Memory B cell (primary cell): ENCODE measurements around the gene RGL3.
"Not testable (repeated sequence)": the region's sequence is repeated elsewhere in the genome, so short reads cannot be mapped to it uniquely, and the experiment has no call there.

ENCODE experiments used
- ATAC-seq: fragments of 150-1000 bp; cut with Tn5 transposase; 2 replicates; pipeline ENCODE4 v1.10.0; 2021; ENCODE audit warnings: low read depth, mild to moderate bottlenecking, moderate library complexity
- DNase-seq, 2 donors: peaks; one replicate each; pipeline ENCODE4 v3.0.0; 2022; ENCODE audit warnings: low spot score in 2 of 2
- H3K27ac Mint-ChIP-seq: one replicate; pipeline ENCODE4 v1.8.0; 2022; ENCODE audit warnings: mild to moderate bottlenecking, moderate library complexity, mixed read lengths
- H3K27me3 Mint-ChIP-seq: one replicate; pipeline ENCODE4 v1.8.0; 2022; ENCODE audit warnings: mixed read lengths
- H3K36me3 Mint-ChIP-seq: one replicate; pipeline ENCODE4 v1.8.0; 2022; ENCODE audit warnings: mild to moderate bottlenecking, mixed read lengths
- H3K4me1 Mint-ChIP-seq: one replicate; pipeline ENCODE4 v1.8.0; 2022; ENCODE audit warnings: mixed read lengths
- H3K4me3 Mint-ChIP-seq: one replicate; pipeline ENCODE4 v1.8.0; 2022; ENCODE audit warnings: mild to moderate bottlenecking, moderate library complexity, mixed read lengths
- H3K9me3 Mint-ChIP-seq: one replicate; pipeline ENCODE4 v1.8.0; 2022; ENCODE audit warnings: mixed read lengths

Gene RGL3

DNA sequence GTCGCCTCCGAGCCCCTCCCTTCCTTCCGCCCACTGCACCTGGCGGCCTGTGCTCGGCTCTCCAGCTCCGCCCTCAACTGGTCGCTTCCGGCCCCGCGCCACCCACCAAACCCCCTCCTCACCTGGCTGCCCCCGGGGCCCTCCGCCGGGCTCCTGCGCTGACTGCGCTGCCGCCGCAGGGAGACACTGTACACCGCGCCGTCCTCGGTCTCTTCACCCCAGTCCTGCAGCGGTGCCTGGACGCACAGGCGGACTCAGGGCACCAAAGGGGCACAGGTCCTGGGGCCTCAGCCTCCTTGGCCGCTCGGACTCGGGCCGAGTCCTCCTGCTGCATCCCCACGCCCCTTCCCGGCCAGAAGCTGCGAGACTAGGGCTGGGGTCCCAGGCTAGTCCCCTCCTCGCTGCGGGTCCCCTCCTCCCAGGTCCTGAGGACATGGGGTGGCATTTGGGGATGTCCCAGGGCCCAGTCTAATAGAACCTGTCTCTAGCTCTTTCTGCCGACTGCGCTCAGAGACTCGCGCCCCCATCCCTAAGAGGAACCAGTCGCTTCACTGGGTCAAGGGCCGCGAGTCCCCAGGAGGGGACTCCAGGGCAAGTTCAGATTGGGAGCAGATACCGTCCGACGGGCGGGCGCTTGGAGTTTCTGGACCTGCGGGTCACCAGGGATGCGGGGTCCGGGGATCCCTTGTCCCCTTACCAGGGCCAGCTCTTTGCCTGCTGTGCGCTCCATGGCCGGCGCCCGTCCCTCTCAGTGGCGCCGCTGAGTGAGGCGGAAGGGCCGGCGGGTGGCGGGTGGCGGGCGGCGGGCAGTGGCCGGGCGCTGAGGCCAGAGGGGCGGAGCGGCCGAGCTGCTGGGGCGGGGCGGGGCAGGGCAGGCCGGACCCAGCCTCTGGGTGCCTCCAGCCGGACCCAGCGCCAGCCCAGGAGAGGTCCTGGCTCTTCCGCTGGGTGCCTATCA is at the start of gene RGL3:
TSS of gene RGL3 (minus strand) at position 766 of the 958 bp plus-strand sequence. CDS start at position 730, 36 bp downstream.
- Mint-ChIP-seq H3K4me3 (peak within 1 kb of the TSS; percentile 86), H3K27ac (no peak within 1 kb of the TSS), H3K27me3 (peaks cover 24% of the 10 kb centered on the region), H3K4me1 (peaks cover 42% of the 10 kb centered on the region), H3K36me3 (no peaks in the 10 kb centered on the region), H3K9me3 (peaks cover 2% of the 10 kb centered on the region)
- no peak for ATAC-seq
- DNase-seq, result peak in 1 of 2 donors; percentile 41

GRCh38 chr19:11468266-11468845 is 49.2 kb upstream of the RGL3 start:
- H3K4me3 Mint-ChIP-seq, H3K4me1 Mint-ChIP-seq, DNase-seq, H3K36me3 Mint-ChIP-seq, H3K9me3 Mint-ChIP-seq, H3K27ac Mint-ChIP-seq, H3K27me3 Mint-ChIP-seq, ATAC-seq: not testable (repeated sequence)

DNA sequence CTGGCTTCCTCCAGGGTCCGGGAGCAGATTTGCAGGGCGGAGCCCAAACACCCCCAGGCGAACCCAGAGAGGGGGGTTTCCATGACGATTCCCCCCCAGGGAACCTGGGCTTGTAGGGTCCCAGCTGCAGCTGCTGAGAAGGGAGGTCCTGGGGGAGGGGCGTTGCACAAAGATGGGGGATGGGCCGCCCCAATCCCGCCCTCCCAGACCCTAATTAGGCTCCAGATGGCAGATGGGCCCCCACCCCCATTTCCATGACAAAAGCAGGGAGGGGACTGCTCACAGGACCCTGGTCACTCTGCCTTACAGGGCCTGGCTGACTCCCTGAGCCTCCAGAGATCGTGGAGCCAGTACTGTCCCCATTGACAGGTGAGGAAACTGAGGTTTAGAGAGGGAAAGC is 46.5 kb upstream of the RGL3 start:
- no peak for ATAC-seq
- Mint-ChIP-seq H3K27ac (no peak overlapping the region), H3K4me3 (no peak overlapping the region)

DNA sequence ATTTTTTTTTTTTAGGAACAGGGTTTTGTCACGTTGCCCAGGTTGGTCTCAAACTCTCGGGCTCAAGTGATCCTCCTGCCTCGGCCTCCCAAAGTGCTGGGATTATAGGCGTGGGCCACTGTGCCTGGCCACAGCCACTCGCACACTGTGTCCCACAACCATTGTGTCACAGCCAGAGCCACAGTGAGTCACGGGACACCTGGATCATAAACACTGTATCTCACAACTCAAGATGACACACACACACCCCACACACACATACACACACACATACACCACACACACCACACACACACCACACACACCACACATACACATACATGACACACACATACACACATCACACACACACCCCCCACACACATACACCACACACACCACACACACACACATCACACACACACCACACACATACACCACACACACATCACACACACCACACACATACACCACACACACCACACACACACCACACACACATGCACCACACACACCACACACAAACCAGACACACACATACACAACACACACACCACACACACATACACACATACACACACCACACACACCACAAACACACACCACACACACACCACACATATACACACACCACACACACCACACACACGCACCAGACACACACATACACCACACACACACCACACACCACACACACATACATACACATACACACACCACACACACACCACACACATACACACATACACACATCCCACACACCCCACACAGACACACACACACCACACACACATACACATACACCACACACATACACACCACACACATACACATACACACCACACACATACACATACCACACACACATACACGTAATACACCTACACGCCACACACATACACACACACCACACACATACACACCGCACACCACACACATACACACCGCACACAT is 45.5 kb upstream of the RGL3 start:
- Mint-ChIP-seq H3K27me3 (peaks cover 17% of the 10 kb centered on the region), H3K4me1 (no peaks in the 10 kb centered on the region), H3K27ac (no peak overlapping the region), H3K9me3 (no peaks in the 10 kb centered on the region), H3K4me3 (no peak overlapping the region), H3K36me3 (no peaks in the 10 kb centered on the region)
- DNase-seq, result no peak
- no peak for ATAC-seq

More for the DNA sequence above, 46.5 kb upstream of the RGL3 start:
- Mint-ChIP-seq H3K4me1 (no peaks in the 10 kb centered on the region), H3K9me3 (no peaks in the 10 kb centered on the region), H3K27me3 (peaks cover 7% of the 10 kb centered on the region), H3K36me3 (no peaks in the 10 kb centered on the region)
- no peak for DNase-seq

DNA sequence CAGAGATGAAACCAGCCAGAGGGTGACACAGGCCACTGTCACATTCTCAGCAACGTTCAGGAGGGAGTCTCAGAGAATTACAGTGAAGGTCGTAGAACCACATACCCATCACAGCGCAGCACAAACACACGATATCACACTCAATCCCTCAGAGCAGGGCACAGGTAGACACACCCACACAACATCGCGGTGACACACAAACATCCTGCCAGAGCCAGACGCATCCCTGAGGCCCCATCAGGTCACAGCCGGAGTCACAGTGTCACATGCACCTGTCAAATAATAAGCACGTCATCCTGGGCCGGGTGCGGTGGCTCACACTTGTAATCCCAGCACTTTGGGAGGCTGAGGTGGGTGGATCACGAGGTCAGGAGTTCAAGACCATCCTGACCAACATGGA is 44.3 kb upstream of the RGL3 start:
- no peak overlapping the region for H3K27ac Mint-ChIP-seq
- no peaks in the 10 kb centered on the region for H3K9me3 Mint-ChIP-seq
- H3K27me3 Mint-ChIP-seq, result peaks cover 17% of the 10 kb centered on the region
- no peak overlapping the region for H3K4me3 Mint-ChIP-seq
- ATAC-seq (peak; percentile 63), DNase-seq (no peak)
- H3K36me3 Mint-ChIP-seq, result no peaks in the 10 kb centered on the region
- no peaks in the 10 kb centered on the region for H3K4me1 Mint-ChIP-seq

- H3K27ac Mint-ChIP-seq, result no peak overlapping the region
Measured at GRCh38 chr19:11461453-11461852, 42.3 kb upstream of the RGL3 start.

DNA sequence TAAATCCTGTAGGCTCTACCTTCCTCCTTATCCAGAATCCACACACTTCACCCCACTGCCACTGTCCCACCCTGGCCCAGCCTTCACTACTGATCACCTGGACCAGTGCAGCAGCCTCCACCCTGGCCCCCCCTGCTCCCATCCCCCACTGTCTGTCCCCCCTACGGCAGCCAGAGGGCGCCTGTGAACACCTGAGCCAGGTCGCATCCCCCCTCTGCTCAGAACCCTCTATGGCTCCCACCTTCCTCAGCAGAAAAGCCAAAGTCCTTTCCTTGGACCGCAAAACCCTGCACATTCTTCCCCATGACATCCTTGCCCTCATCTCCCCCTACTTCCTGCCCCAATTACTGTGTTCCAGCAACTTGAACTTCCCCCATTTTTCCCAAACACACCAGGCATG is 41.1 kb upstream of the RGL3 start:
- peak; percentile 34 for ATAC-seq
- Mint-ChIP-seq H3K4me1 (no peaks in the 10 kb centered on the region), H3K4me3 (no peak overlapping the region), H3K27me3 (peaks cover 15% of the 10 kb centered on the region), H3K9me3 (no peaks in the 10 kb centered on the region), H3K36me3 (no peaks in the 10 kb centered on the region), H3K27ac (no peak overlapping the region)
- DNase-seq, result no peak

More at GRCh38 chr19:11461453-11461852, 42.3 kb upstream of the RGL3 start:
- peaks cover 19% of the 10 kb centered on the region for H3K27me3 Mint-ChIP-seq
- no peak for ATAC-seq
- DNase-seq, result no peak
- H3K9me3 Mint-ChIP-seq, result no peaks in the 10 kb centered on the region
- H3K36me3 Mint-ChIP-seq, result no peaks in the 10 kb centered on the region
- H3K4me3 Mint-ChIP-seq, result no peak overlapping the region
- H3K4me1 Mint-ChIP-seq, result no peaks in the 10 kb centered on the region

- ATAC-seq, DNase-seq, H3K9me3 Mint-ChIP-seq, H3K4me3 Mint-ChIP-seq, H3K4me1 Mint-ChIP-seq, H3K36me3 Mint-ChIP-seq, H3K27ac Mint-ChIP-seq: not testable (repeated sequence)
- H3K27me3 Mint-ChIP-seq, result peaks cover 15% of the 10 kb centered on the region
Measured at GRCh38 chr19:11458912-11459311, 39.8 kb upstream of the RGL3 start.

GRCh38 chr19:11458236-11458900 is 39.3 kb upstream of the RGL3 start:
- no peak for DNase-seq
- H3K27me3 Mint-ChIP-seq, result peaks cover 16% of the 10 kb centered on the region
- H3K4me3 Mint-ChIP-seq, result no peak overlapping the region
- no peak for ATAC-seq
- H3K4me1 Mint-ChIP-seq, result peaks cover 2% of the 10 kb centered on the region
- no peaks in the 10 kb centered on the region for H3K36me3 Mint-ChIP-seq
- no peak overlapping the region for H3K27ac Mint-ChIP-seq
- H3K9me3 Mint-ChIP-seq, result no peaks in the 10 kb centered on the region

DNA sequence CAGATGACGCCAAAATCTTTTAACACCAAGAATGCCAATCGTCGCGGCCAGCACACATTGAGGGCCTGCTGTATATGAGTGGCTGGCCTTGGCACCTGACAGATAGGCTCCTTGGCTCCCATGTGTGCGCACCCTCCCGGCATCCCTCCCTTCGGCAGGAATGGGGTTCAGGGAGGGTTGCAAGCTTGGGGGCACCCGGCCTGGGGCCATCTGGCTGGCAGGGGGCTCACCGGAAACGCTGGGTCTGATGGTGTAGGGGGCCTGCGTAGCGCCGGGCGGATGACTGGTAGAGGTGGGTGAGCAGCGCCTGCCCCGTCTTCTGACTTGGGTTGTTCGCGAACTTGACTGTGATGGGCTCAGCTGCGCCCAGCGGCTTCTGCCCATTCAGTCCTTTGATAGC is 38.7 kb upstream of the RGL3 start:
- Mint-ChIP-seq H3K4me1 (peaks cover 5% of the 10 kb centered on the region), H3K4me3 (no peak overlapping the region), H3K27ac (no peak overlapping the region), H3K27me3 (peaks cover 17% of the 10 kb centered on the region), H3K36me3 (no peaks in the 10 kb centered on the region), H3K9me3 (no peaks in the 10 kb centered on the region)
- ATAC-seq (no peak), DNase-seq (no peak)

DNA sequence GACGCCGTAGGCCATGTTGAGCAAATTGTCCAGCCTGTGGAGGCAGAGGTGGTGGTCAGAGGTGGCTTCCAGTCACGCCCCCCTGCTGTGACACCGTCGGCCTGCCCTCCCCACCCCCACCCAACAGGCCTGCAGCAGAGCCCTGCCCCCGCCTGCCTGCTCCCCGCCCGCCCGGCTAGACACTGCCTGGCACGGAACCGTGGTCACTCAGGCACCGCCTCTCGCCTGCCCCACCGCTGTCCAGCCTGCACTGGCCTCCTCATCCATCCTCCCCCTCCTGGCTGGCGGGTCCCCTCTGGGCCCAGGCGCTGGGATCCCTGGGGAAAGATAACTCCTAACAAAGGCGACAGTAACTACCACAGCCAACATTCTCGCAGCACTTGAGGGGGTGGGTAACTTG is 38.0 kb upstream of the RGL3 start:
- Mint-ChIP-seq H3K4me3 (no peak overlapping the region), H3K36me3 (no peaks in the 10 kb centered on the region), H3K4me1 (peaks cover 9% of the 10 kb centered on the region), H3K9me3 (no peaks in the 10 kb centered on the region), H3K27ac (no peak overlapping the region), H3K27me3 (peaks cover 19% of the 10 kb centered on the region)
- DNase-seq (no peak), ATAC-seq (no peak)

- peaks cover 19% of the 10 kb centered on the region for H3K27me3 Mint-ChIP-seq
- H3K4me3 Mint-ChIP-seq, result no peak overlapping the region
- H3K36me3 Mint-ChIP-seq, result no peaks in the 10 kb centered on the region
- H3K9me3 Mint-ChIP-seq, result no peaks in the 10 kb centered on the region
- H3K27ac Mint-ChIP-seq, result no peak overlapping the region
- no peak for ATAC-seq
- no peak for DNase-seq
- H3K4me1 Mint-ChIP-seq, result peaks cover 12% of the 10 kb centered on the region
Measured at GRCh38 chr19:11456659-11457058, 37.5 kb upstream of the RGL3 start.

GRCh38 chr19:11455233-11455554 is 36.1 kb upstream of the RGL3 start:
- H3K4me3 Mint-ChIP-seq, H3K27ac Mint-ChIP-seq, ATAC-seq, DNase-seq, H3K9me3 Mint-ChIP-seq, H3K36me3 Mint-ChIP-seq: not testable (repeated sequence)
- peaks cover 12% of the 10 kb centered on the region for H3K4me1 Mint-ChIP-seq
- peaks cover 13% of the 10 kb centered on the region for H3K27me3 Mint-ChIP-seq
